Suprapubic skin (tissue), 4 donors: ENCODE data around the gene QSOX1.

ENCODE experiments used
- EP300 ChIP-seq: sonication (generic); formaldehyde crosslinking; IDR thresholded peaks from one replicate; pipeline ENCODE4 v1.6.1; 2017; ENCODE audit warnings: antibody characterized with exemption
- POLR2AphosphoS5 ChIP-seq, 3 donors: sonication (generic); formaldehyde crosslinking; IDR thresholded peaks; one replicate each; pipeline ENCODE4 v1.6.1; 2017; ENCODE audit warnings: antibody characterized with exemption in 3 of 3
- TF ChIP-seq, protein P1 (sequence below), 2 donors: fragments of 200-600 bp in 1 of 2; fragments of 450-650 bp in 1 of 2; sonication (generic) in 1 of 2; IDR thresholded peaks; one replicate each; pipeline ENCODE4 v1.5.1; 2016 to 2019; ENCODE audit warnings: antibody characterized with exemption in 2 of 2, mild to moderate bottlenecking in 1 of 2, moderate library complexity in 1 of 2

DNA sequence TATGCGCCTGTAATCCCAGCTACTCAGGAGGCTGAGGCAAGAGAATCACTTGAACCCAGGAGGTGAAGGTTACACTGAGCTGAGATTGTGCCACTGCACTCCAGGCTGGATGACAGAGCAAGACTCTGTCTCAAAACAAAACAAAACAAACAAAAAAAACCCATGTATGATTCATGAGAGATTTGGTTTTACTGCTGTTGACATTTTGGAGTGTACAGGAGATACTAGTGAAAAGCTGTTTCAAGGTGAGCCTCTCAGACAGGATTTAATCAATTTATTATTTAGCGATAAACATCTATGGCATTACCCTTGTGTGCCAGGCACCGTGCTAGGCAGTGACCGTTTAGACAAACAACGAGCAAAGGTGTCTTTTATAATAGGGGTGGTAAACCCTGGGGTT is 91.9 kb downstream of the QSOX1 start:
- TF ChIP-seq, protein P1, sequence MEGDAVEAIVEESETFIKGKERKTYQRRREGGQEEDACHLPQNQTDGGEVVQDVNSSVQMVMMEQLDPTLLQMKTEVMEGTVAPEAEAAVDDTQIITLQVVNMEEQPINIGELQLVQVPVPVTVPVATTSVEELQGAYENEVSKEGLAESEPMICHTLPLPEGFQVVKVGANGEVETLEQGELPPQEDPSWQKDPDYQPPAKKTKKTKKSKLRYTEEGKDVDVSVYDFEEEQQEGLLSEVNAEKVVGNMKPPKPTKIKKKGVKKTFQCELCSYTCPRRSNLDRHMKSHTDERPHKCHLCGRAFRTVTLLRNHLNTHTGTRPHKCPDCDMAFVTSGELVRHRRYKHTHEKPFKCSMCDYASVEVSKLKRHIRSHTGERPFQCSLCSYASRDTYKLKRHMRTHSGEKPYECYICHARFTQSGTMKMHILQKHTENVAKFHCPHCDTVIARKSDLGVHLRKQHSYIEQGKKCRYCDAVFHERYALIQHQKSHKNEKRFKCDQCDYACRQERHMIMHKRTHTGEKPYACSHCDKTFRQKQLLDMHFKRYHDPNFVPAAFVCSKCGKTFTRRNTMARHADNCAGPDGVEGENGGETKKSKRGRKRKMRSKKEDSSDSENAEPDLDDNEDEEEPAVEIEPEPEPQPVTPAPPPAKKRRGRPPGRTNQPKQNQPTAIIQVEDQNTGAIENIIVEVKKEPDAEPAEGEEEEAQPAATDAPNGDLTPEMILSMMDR (IDR thresholded peaks at IDR 0.05): no peak
- TF ChIP-seq POLR2AphosphoS5 (IDR thresholded peaks at IDR 0.05) (no peak), EP300 (no peak)
